ENCODE results near the gene ZFYVE26. TPM values are rescaled to one million over a fixed set of nuclear protein-coding genes. Genes with fewer than 3 reads are reported as not detected.
A peak's percentile ranks its signal among the peaks of the same experiment; 100 is the strongest.

ZFYVE26 gene
- polyA plus RNA-seq, 1 donor = 21.1 TPM

GRCh38 chr14:67817750-67818438 lies 1.5 kb upstream of the ZFYVE26 start:
- DNase-seq = no peak

GRCh38 chr14:67815573-67816225 lies 691 bp downstream of the ZFYVE26 start:
- DNase-seq = peak; percentile 13

- DNase-seq = no peak
Measured at GRCh38 chr14:67814821-67815220, 1.6 kb downstream of the ZFYVE26 start.

GRCh38 chr14:67806246-67806645 lies 10.1 kb downstream of the ZFYVE26 start:
- no peak for DNase-seq

GRCh38 chr14:67800743-67801142 lies 15.6 kb downstream of the ZFYVE26 start:
- DNase-seq = no peak

GRCh38 chr14:67798731-67799130 lies 17.7 kb downstream of the ZFYVE26 start:
- DNase-seq = no peak

- no peak for DNase-seq
Measured at GRCh38 chr14:67787673-67788072, 28.7 kb downstream of the ZFYVE26 start.

- DNase-seq = no peak
Measured at GRCh38 chr14:67785270-67786109, 30.9 kb downstream of the ZFYVE26 start.

GRCh38 chr14:67784244-67784823 lies 32.1 kb downstream of the ZFYVE26 start:
- DNase-seq = no peak

- DNase-seq = no peak
Measured at GRCh38 chr14:67782090-67782489, 34.3 kb downstream of the ZFYVE26 start.

GRCh38 chr14:67778792-67779191 lies 37.6 kb downstream of the ZFYVE26 start:
- DNase-seq = no peak

GRCh38 chr14:67776653-67777322 lies 39.6 kb downstream of the ZFYVE26 start:
- no peak for DNase-seq

GRCh38 chr14:67773844-67774377 lies 42.5 kb downstream of the ZFYVE26 start:
- DNase-seq = no peak

GRCh38 chr14:67768219-67768618 lies 48.2 kb downstream of the ZFYVE26 start:
- no peak for DNase-seq

- DNase-seq = no peak
Measured at GRCh38 chr14:67766035-67766680, 50.2 kb downstream of the ZFYVE26 start.

- DNase-seq = no peak
Measured at GRCh38 chr14:67765192-67765834, 51.1 kb downstream of the ZFYVE26 start.

- DNase-seq = no peak
Measured at GRCh38 chr14:67764496-67764895, 51.9 kb downstream of the ZFYVE26 start.

GRCh38 chr14:67763158-67763822 lies 53.1 kb downstream of the ZFYVE26 start:
- DNase-seq = no peak

- DNase-seq = no peak
Measured at GRCh38 chr14:67762051-67762450, 54.3 kb downstream of the ZFYVE26 start.

- no peak for DNase-seq
Measured at GRCh38 chr14:67759916-67760315, 56.5 kb downstream of the ZFYVE26 start.
